Natural killer cell (primary cell): ENCODE results near the gene STX16. TPM values are rescaled to one million over a fixed set of nuclear protein-coding genes. Genes with fewer than 3 reads are reported as not detected.

Source experiments
- ATAC-seq, 3 donors: fragments of 150-1000 bp in 2 of 3; fragments of 200-7000 bp in 1 of 3; cut with Tn5 transposase; 1 replicate in 1 of 3; 2 replicates in 2 of 3; pipeline ENCODE4 v1.10.0; 2021; ENCODE audit warnings: mild to moderate bottlenecking in 2 of 3, moderate library complexity in 2 of 3
- DNase-seq, 2 donors: peaks; one replicate each; pipeline versions ENCODE4 v3.0.0 to v3.0.0-alpha.2; 2013 to 2021; ENCODE audit warnings: mixed read lengths in 1 of 2
- H3K27ac ChIP-seq: one replicate; pipeline ENCODE4 v1.5.1; 2013; ENCODE audit warnings: mild to moderate bottlenecking, low read length
- H3K27me3 ChIP-seq: one replicate; pipeline ENCODE4 v1.6.1; 2013; ENCODE audit warnings: low read length; ENCODE audit not compliant: control insufficient read depth, insufficient read depth
- H3K36me3 ChIP-seq: one replicate; pipeline ENCODE4 v1.6.1; 2013; ENCODE audit warnings: low read length; ENCODE audit not compliant: control insufficient read depth, insufficient read depth
- H3K4me1 ChIP-seq: one replicate; pipeline ENCODE4 v1.6.1; 2013; ENCODE audit warnings: low read length; ENCODE audit not compliant: control insufficient read depth, insufficient read depth
- H3K4me3 ChIP-seq: one replicate; pipeline ENCODE4 v1.5.1; 2013; ENCODE audit warnings: low read length
- H3K9me3 ChIP-seq: one replicate; pipeline ENCODE4 v1.6.1; 2013; ENCODE audit warnings: low read length; ENCODE audit not compliant: control insufficient read depth, insufficient read depth
- H3K27ac Mint-ChIP-seq, 2 donors: one replicate each; pipeline ENCODE4 v1.8.0; 2022; ENCODE audit warnings: mild to moderate bottlenecking in 2 of 2, mixed read lengths in 2 of 2, moderate library complexity in 1 of 2
- H3K27me3 Mint-ChIP-seq, 2 donors: one replicate each; pipeline ENCODE4 v1.8.0; 2022; ENCODE audit warnings: low read depth in 2 of 2, mixed read lengths in 2 of 2
- H3K36me3 Mint-ChIP-seq: one replicate; pipeline ENCODE4 v1.8.0; 2022; ENCODE audit warnings: mixed read lengths
- H3K4me1 Mint-ChIP-seq, 2 donors: one replicate each; pipeline ENCODE4 v1.8.0; 2022; ENCODE audit warnings: mixed read lengths in 2 of 2
- H3K4me3 Mint-ChIP-seq: one replicate; pipeline ENCODE4 v1.8.0; 2022; ENCODE audit warnings: mild to moderate bottlenecking, moderate library complexity, mixed read lengths
- H3K9me3 Mint-ChIP-seq, 2 donors: one replicate each; pipeline ENCODE4 v1.8.0; 2022; ENCODE audit warnings: mixed read lengths in 2 of 2
- WGBS: methylation state at CpG from one replicate; pipeline ENCODE4 v1.1.7; 2013; ENCODE audit warnings: missing lambda C conversion rate; ENCODE audit not compliant: insufficient coverage; 5-methylcytosine and 5-hydroxymethylcytosine counted together
- intact Hi-C: fragments of 100-400 bp; cut with micrococcal nuclease; formaldehyde crosslinking; loops from one replicate; pipeline ENCODE4 v1.14.2; 2022
- total RNA-seq, 4 donors: library from RNA; stranded (reverse); fragments of 120-200 nt in 1 of 4; gene quantifications; one replicate each; pipeline versions ENCODE4 v1.2.3 to v1.2.4, GENCODE V29; 2013 to 2022
- TF ChIP-seq, protein P1 (sequence below): fragments of 200-600 bp; IDR thresholded peaks from one replicate; pipeline ENCODE4 v1.8.0; 2022; ENCODE audit warnings: antibody characterized with exemption

The STX16 gene
- total RNA-seq, 3 donors from 2014 or later (not counting 1 experiment from before 2014, with no cell fraction given) = 136 to 146 (median 143) TPM

DNA sequence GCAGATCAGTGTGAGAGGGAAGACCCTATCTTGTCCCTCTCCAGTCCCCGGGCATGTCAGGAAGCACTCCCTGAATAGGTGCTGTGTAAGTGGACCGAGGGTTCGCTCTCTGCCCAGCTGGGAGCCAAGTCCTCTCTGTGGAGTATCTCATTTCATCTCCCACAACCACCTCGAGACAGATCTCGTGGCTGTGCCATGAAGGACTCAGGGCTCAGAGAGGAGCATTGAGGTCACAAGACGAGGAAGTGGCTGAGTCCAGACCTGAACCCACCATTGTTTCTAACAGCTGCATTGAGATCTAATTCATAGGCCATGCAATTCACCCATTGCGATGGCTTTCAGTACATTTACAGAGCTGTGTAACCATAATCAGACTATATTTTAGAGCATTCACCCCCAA, 34.7 kb upstream of the STX16 start:
- 78% methylated on average over 7 of the region's 7 CpGs for WGBS
- intact Hi-C loops = no loop called here
- no peaks in the 10 kb centered on the region for H3K36me3 Mint-ChIP-seq
- H3K4me3 Mint-ChIP-seq = no peak overlapping the region
- H3K27ac Mint-ChIP-seq = no peak overlapping the region
- ATAC-seq = no peak
- H3K9me3 ChIP-seq = no peaks in the 10 kb centered on the region
- H3K36me3 ChIP-seq = no peaks in the 10 kb centered on the region
- H3K27me3 ChIP-seq = no peaks in the 10 kb centered on the region
- H3K4me3 ChIP-seq = no peak overlapping the region
- no peaks in the 10 kb centered on the region for H3K4me1 Mint-ChIP-seq
- H3K27me3 Mint-ChIP-seq = peaks cover 0 to 10% of the 10 kb centered on the region in 2 donors
- DNase-seq = no peak
- TF ChIP-seq, protein P1, sequence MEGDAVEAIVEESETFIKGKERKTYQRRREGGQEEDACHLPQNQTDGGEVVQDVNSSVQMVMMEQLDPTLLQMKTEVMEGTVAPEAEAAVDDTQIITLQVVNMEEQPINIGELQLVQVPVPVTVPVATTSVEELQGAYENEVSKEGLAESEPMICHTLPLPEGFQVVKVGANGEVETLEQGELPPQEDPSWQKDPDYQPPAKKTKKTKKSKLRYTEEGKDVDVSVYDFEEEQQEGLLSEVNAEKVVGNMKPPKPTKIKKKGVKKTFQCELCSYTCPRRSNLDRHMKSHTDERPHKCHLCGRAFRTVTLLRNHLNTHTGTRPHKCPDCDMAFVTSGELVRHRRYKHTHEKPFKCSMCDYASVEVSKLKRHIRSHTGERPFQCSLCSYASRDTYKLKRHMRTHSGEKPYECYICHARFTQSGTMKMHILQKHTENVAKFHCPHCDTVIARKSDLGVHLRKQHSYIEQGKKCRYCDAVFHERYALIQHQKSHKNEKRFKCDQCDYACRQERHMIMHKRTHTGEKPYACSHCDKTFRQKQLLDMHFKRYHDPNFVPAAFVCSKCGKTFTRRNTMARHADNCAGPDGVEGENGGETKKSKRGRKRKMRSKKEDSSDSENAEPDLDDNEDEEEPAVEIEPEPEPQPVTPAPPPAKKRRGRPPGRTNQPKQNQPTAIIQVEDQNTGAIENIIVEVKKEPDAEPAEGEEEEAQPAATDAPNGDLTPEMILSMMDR = no peak
- no peak overlapping the region for H3K27ac ChIP-seq
- no peaks in the 10 kb centered on the region for H3K9me3 Mint-ChIP-seq
- H3K4me1 ChIP-seq = peaks cover 6% of the 10 kb centered on the region

GRCh38 chr20:58617158-58617557, 33.9 kb upstream of the STX16 start:
- DNase-seq = no peak
- Mint-ChIP-seq H3K27ac (no peak overlapping the region), H3K9me3 (no peaks in the 10 kb centered on the region), H3K27me3 (peaks cover 0 to 13% of the 10 kb centered on the region in 2 donors), H3K4me3 (no peak overlapping the region), H3K36me3 (no peaks in the 10 kb centered on the region), H3K4me1 (no peaks in the 10 kb centered on the region)
- Histone ChIP-seq H3K27ac (no peak overlapping the region), H3K4me3 (no peak overlapping the region), H3K4me1 (peaks cover 6% of the 10 kb centered on the region), H3K27me3 (no peaks in the 10 kb centered on the region), H3K36me3 (no peaks in the 10 kb centered on the region), H3K9me3 (no peaks in the 10 kb centered on the region)
- TF ChIP-seq, protein P1 = no peak
- no peak for ATAC-seq
- WGBS = 98% methylated on average over 3 of the region's 5 CpGs
- intact Hi-C loops = no loop called here

- H3K4me3 Mint-ChIP-seq = no peak overlapping the region
Measured at GRCh38 chr20:58618351-58619076, 32.6 kb upstream of the STX16 start.

More at GRCh38 chr20:58618351-58619076, 32.6 kb upstream of the STX16 start:
- no peaks in the 10 kb centered on the region for H3K36me3 ChIP-seq
- no peak overlapping the region for H3K27ac ChIP-seq
- H3K27me3 ChIP-seq = no peaks in the 10 kb centered on the region
- ATAC-seq = no peak
- H3K36me3 Mint-ChIP-seq = no peaks in the 10 kb centered on the region
- 83% methylated on average over 12 of the region's 12 CpGs for WGBS
- H3K27ac Mint-ChIP-seq = no peak overlapping the region
- DNase-seq = no peak
- peaks cover 6% of the 10 kb centered on the region for H3K4me1 ChIP-seq
- TF ChIP-seq, protein P1 = no peak
- no peaks in the 10 kb centered on the region for H3K4me1 Mint-ChIP-seq
- no peaks in the 10 kb centered on the region for H3K9me3 ChIP-seq
- no peak overlapping the region for H3K4me3 ChIP-seq
- H3K9me3 Mint-ChIP-seq = no peaks in the 10 kb centered on the region
- intact Hi-C loops = no loop called here
- peaks cover 0 to 13% of the 10 kb centered on the region in 2 donors for H3K27me3 Mint-ChIP-seq
